GM13976 (cell line): ENCODE measurements around the gene ADGRA1.

Experiments used
- DNase-seq: peaks from one replicate; pipeline ENCODE4 v3.0.0; 2012; ENCODE audit warnings: low spot score
- in situ Hi-C: fragments of 300-500 bp; cut with MboI; formaldehyde crosslinking; loops from one replicate; pipeline ENCODE4 v1.12.0; 2022; ENCODE audit warnings: low sequenced_read_pairs, mixed read lengths, inconsistent platforms; ENCODE audit not compliant: unreplicated experiment
- TF ChIP-seq, protein P1 (sequence below): IDR thresholded peaks from 2 replicates; pipeline ENCODE4 v1.5.1; 2012; ENCODE audit warnings: borderline replicate concordance, mild to moderate bottlenecking; ENCODE audit not compliant: insufficient read depth; ENCODE audit errors: extremely low read depth, missing control alignments, control extremely low read depth

Gene ADGRA1

DNA sequence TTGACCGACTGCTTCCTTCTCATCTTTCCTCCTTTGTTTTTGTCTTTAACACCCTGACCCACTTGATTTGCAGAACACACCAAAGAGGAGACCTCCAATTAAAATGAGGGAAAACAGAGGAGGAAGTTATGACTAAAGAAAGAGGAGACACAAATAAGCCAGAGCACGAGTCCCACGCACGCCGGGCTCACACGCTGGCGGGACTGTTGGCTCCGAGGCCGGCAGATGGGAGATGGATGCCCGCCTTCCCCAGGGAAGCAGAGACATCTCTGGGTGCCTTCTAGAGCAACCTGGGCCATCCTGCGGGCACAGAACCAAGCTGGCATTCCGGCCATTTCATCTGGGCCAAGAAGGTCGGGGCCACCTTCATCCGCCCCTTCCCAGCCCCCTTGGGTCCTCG lies 5.6 kb downstream of the ADGRA1 start:
- TF ChIP-seq, protein P1, sequence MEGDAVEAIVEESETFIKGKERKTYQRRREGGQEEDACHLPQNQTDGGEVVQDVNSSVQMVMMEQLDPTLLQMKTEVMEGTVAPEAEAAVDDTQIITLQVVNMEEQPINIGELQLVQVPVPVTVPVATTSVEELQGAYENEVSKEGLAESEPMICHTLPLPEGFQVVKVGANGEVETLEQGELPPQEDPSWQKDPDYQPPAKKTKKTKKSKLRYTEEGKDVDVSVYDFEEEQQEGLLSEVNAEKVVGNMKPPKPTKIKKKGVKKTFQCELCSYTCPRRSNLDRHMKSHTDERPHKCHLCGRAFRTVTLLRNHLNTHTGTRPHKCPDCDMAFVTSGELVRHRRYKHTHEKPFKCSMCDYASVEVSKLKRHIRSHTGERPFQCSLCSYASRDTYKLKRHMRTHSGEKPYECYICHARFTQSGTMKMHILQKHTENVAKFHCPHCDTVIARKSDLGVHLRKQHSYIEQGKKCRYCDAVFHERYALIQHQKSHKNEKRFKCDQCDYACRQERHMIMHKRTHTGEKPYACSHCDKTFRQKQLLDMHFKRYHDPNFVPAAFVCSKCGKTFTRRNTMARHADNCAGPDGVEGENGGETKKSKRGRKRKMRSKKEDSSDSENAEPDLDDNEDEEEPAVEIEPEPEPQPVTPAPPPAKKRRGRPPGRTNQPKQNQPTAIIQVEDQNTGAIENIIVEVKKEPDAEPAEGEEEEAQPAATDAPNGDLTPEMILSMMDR = no peak
- in situ Hi-C loops = no loop called here
- DNase-seq = no peak

DNA sequence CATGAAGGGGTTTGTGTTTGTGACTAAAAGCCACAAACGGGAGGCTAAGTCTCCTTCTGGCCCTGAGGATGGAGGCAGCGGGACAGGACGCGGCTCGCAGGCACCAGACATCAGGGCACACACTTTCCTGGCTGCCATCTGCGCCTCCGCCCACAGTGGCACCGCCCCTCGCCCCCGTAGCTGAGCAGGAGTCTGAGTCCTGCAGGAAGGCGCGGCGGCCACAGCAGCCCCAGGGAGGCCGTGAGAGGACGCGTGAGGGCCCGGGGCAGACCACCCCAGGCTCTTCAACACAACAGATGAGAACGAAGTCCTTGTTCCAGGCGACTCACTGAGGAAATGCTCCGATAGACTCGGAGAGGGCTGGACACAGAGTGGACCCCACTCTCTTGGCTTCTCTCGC lies 6.6 kb downstream of the ADGRA1 start:
- in situ Hi-C loops = no loop called here
- no peak for DNase-seq
- TF ChIP-seq, protein P1 = no peak

DNA sequence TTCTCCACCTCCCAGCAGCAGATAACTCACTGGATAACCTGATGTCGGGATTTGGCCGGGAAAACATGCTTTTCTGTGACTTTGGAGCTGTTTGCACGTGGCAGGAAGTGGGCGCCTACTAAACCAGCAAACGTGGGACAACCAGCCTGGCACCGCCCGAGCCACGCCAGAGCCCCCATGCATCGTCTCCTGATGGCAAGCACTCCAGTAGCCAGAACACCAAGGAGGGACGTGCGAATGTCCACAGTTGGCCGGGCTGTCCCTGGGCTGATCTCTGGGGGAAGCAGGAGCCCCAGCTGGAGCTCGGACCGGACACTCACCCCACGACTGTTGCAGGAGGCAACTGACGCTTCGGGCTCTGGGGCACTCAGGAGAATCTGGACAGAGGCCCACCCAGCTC lies 7.1 kb downstream of the ADGRA1 start:
- TF ChIP-seq, protein P1 = no peak
- DNase-seq = no peak
- in situ Hi-C loops = no loop called here

DNA sequence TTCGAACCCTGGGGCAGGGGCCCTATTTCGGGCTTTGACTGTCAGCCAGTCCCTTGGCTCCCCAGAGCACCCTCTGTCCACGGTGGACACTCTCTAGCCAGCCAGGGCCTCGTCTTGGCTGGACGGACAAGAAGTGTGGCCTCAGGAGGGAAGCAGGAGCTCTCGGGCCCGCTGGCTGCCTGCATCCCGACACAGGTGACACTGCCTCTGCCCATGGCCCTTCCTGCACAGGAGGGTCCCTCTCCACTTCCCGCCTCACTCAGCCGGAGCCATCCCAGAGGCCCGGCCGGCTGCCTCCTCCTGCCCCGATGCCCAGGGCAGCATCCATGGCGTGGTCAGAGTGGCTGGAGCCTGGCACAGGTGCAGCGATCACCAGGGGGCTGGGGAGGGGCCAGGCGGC lies 7.9 kb downstream of the ADGRA1 start:
- no peak for DNase-seq
- in situ Hi-C loops = no loop called here
- TF ChIP-seq, protein P1 = no peak

DNA sequence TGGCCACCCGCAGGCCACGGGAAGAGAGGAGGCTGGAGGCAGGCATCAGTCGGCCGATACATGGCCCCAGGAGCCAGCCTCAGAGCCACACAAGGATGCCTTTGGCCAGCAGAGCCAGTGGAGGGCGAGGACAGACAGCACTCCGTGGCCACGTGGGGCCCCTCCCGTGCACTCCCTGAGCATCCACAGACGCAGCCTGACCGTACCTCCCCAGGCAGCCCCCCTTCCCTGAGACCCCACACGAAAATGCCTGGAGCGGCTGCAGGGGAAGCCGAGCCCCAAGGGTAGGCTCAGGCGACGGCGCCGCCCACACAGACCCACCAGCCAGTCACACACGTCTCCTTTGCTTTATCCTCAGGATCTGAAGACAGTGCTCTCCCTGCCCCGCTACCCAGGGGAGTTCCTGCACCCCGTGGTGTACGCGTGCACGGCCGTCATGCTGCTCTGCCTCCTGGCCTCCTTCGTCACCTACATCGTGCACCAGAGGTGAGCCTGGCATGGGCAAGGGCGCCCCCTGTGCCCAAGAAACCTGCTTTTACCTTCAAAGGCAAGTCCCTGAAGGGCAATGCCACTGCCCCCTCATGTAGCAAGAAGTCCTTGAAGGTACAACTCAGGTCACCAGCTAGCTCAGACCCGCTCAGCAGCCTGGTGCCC lies 9.0 kb downstream of the ADGRA1 start:
- TF ChIP-seq, protein P1 = no peak

DNA sequence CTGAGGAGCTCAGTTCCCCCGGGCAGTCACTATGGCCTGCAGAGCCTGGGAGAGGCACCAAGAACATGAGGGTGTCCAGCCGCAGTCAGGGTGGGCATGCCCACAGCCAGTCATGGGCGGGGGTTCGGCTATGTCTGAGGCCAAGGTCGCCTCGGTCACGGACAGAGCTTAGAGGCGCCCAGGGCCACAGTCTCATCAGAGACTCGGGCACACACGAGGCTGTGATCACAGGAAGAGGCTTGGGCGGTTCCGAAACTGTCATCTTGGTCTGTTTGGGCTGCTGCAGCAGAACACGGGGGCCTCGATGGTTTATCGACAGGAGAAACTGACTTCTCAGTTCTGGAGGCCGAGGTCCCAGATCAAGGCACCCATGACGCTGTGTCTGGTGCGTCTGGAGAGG lies 9.7 kb downstream of the ADGRA1 start:
- in situ Hi-C loops = no loop called here
- no peak for DNase-seq
- TF ChIP-seq, protein P1 = no peak

More for the DNA sequence above, 9.0 kb downstream of the ADGRA1 start:
- in situ Hi-C loops = no loop called here
- no peak for DNase-seq
